Measurements from ENCODE around the gene TMEM51. TPM values are rescaled to one million over a fixed set of nuclear protein-coding genes. Genes with fewer than 3 reads are reported as not detected.

Gene TMEM51
- total RNA-seq, 1 donor from 2014 or later: 86.7 TPM

GRCh38 chr1:15251857-15252835, 98.6 kb downstream of the TMEM51 start:
- H3K4me3 ChIP-seq (ENCODE audit: low read depth, low read length): no peak overlapping the region
- DNase-seq (ENCODE audit: low read depth): no peak
- no peak for TF ChIP-seq CTCF (conservative IDR thresholded peaks at IDR 0.05; ENCODE audit: low read depth, low read length)

DNA sequence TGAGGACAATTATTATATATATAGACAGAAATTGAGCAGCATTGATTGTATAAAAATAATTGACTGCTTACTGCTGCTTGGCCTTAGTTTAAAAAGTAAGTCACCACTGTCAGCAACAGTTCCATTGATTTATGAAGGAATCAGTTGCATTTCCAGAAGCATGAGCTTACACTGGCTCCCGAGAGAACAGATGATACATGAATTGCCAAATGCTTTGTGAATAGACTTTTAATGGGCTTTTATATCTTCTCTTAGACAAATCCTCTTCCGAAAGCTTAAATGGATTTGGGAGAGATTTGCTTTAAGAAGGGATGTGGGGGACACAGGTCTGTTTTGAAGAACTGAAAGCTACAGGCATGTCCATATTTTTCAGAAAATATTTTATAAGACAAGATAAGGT, 101.0 kb downstream of the TMEM51 start:
- DNase-seq (ENCODE audit: low read depth): no peak
- no peak for TF ChIP-seq CTCF (conservative IDR thresholded peaks at IDR 0.05; ENCODE audit: low read depth, low read length)
- no peak overlapping the region for H3K4me3 ChIP-seq (ENCODE audit: low read depth, low read length)

DNA sequence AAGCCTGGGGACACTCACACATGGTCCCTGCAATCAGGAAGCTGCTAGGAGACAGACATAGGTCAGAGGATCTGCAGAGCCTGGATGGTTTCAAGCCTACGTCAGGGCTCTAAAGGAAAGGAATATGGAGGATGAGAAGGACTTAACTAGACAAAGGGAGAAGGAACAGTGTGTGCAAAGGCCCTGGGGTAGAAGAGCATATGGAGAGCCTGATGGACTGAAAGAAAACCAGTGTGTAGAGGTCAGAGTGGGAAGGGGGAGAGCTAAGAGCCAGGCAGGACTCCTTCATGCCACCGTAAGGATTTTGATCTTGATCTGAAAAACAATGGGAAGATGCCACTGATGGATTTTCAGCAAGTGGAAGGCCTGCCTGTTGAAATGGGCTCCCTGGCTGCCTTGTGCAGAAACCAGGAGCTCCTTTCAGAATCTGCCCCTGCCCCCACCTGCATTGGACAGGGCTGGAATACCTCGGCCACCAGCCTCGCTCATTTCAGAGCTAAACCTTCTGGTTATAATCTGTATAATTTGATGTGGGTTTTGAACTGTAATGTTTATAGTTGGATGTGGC, 102.1 kb downstream of the TMEM51 start:
- H3K4me3 ChIP-seq (ENCODE audit: low read depth, low read length): no peak overlapping the region
- DNase-seq (ENCODE audit: low read depth): no peak
- no peak for TF ChIP-seq CTCF (conservative IDR thresholded peaks at IDR 0.05; ENCODE audit: low read depth, low read length)

DNA sequence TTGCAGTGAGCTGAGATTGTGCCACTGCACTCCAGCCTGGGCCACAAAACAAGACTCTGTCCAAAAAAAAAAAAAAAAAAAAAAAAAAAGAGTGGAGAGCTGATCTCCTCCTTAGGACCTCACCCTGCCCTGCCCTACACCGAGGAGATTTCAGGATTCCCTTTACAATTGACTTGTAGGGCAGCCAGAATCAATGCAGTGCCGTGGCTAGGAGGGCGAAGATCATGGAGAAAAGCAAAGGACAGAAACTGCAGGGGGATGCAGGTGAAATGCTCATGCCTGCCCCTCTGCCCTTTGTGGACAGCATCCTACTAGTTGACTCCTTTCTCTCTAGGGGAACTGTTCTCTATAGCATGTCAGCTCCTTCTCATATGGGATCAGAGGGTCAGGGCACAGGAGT, 103.0 kb downstream of the TMEM51 start:
- no peak for TF ChIP-seq CTCF (conservative IDR thresholded peaks at IDR 0.05; ENCODE audit: low read depth, low read length)
- DNase-seq (ENCODE audit: low read depth): no peak
- H3K4me3 ChIP-seq (ENCODE audit: low read depth, low read length): no peak overlapping the region

- H3K4me3 ChIP-seq (ENCODE audit: low read depth, low read length): no peak overlapping the region
- TF ChIP-seq CTCF (conservative IDR thresholded peaks at IDR 0.05; ENCODE audit: low read depth, low read length): no peak
- DNase-seq (ENCODE audit: low read depth): no peak
These were observed 103.8 kb downstream of the TMEM51 start for GRCh38 chr1:15257309-15257708.

GRCh38 chr1:15258833-15259621, 105.5 kb downstream of the TMEM51 start:
- H3K4me3 ChIP-seq (ENCODE audit: low read depth, low read length): no peak overlapping the region
- no peak for DNase-seq (ENCODE audit: low read depth)
- TF ChIP-seq CTCF (conservative IDR thresholded peaks at IDR 0.05; ENCODE audit: low read depth, low read length): no peak

Measured in epithelial cell of proximal tubule (primary cell).